GM21576 (cell line): ENCODE data around the gene MORN2.

ENCODE experiments used
- ATAC-seq: cut with Tn5 transposase; IDR thresholded peaks from one replicate; pipeline ENCODE4 v1.9.1; 2021; ENCODE audit warnings: mild to moderate bottlenecking, moderate library complexity; ENCODE audit not compliant: unreplicated experiment

The MORN2 gene

DNA sequence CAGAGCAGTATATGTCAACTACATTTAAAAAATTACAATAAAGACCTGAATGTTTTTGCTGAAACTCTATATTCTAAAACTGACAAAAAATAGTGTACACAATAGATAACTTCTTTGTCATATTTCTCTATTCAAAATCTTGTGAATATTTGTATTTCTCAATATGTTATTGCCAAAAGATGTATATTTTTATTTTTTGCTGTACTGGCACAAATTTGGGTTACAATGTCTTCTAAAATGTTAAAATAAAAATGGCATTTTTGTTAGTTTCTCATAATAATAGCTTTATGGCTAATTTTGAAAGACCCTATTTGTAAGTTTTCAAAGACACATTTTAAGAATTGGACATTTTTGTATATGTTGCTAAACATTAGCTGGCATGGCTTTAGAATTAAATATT lies 13.3 kb downstream of the MORN2 start:
- no peak for ATAC-seq

DNA sequence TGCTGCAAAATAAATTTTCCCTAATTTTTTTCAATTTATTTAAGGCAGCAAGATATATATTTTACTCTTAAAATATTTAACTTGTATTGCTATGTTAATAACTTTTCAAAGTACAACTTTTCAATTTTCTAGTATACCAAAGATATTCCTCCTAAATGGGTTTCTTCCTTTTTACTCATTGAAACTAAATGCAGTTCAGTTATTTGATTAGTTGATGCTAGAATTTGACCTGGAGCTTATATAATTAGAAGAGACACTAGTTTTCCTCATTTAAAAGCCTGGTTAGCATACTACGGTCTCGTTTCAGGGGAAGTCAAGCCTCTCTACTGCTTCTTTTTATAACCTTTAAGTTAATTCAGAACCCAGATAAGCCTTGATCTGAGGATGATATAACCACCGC lies 13.8 kb downstream of the MORN2 start, which contains the start of gene ARHGEF33:
Gene ARHGEF33, plus strand, starts transcription at position 301 of the 400 bp plus-strand sequence. CDS start 29,573 bp downstream, outside the sequence.
- no peak for ATAC-seq

DNA sequence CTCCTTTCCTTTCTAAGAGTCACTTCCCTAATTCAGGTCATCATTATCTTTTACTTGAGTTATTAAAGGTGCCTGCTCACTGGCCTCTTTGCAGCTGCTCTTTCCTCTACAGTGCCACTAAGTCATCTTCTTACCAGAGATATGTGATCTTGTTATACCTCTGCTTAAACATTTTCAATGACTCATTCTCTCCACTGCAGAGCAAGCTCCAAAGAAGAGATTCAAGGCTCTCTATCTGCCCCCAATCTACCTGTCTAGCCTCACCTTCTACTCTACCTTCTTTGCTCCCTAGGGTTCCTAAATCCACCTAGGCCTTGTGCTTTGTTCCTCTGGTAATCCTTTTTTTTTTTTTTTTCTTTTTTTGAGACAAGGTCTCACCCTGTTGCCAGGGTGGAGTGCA lies 17.0 kb downstream of the MORN2 start:
- no peak for ATAC-seq

DNA sequence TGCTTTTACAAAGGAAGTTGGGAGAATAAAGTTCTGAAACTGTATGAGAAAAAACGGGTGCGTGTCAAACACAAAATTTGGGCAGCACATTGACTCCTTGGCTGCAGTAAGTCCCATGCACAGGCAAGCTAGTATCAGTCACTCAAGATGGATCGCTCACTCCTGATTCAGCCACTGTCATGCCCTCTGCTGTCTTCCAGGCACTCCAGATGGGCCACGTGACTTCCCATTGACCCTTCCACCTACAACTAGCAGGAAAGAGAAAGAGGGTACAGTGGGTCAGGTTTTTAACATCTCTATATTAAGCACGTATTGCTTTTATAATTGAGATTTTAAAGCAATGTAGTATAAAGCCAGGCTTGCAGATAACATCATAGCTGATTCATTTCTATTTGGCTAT lies 22.5 kb downstream of the MORN2 start:
- no peak for ATAC-seq

DNA sequence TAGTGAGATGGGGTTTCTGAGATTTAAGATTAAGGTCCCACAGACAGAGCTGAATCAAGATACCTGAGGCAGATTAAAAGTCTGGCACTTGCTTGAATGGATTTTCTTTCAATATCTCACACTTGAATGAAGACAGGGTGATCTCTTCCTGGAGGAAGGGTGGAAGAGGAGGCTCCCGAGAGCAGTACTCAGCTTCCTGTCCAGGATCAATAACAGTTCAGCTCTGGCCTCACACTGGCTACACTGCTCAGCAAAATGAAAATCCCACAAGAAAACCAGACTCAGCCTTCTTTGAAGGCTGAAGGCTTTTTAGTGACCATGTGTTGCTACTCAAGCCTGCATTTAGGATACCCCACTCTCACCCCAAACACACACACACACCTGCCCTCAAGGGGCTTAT lies 24.9 kb downstream of the MORN2 start:
- ATAC-seq: no peak

DNA sequence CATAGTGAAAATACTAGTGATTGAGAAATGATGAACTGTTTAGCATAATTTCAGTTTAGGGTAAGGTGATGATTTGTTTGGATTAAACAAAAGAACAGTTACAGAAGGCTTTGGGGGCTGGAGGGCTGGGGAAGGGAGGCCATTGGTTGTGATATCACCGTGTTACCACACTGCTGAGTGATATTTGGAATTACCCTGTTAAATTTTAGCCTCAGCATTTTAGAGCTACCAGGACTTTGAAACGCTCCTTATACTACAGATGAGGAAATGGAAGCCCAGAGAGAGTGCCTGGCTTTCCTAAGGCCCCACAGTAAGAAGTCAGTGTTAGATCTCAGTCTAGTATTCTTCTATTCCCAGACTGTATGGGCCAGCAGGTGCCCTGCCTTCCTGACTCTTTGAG lies 29.5 kb downstream of the MORN2 start:
- ATAC-seq: no peak

DNA sequence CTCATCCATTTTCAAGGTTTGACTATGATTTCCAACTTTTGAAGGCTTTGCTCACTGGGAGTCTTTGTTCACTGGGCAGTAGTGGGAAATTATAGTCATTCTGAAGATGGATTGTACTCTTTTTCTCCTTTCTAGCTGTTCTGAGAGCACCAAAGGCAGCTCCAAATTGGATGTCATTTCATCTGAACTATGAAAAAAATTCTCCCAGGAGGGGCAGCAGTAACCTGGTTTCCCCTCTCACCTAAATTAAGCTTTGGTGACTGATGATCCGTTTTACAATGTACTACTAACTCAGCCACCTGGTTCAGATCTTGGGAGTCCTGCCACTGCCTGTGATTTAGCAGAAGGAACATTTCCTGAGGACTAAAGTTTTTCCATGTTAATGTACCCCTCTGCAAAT lies 31.5 kb downstream of the MORN2 start:
- ATAC-seq: no peak

DNA sequence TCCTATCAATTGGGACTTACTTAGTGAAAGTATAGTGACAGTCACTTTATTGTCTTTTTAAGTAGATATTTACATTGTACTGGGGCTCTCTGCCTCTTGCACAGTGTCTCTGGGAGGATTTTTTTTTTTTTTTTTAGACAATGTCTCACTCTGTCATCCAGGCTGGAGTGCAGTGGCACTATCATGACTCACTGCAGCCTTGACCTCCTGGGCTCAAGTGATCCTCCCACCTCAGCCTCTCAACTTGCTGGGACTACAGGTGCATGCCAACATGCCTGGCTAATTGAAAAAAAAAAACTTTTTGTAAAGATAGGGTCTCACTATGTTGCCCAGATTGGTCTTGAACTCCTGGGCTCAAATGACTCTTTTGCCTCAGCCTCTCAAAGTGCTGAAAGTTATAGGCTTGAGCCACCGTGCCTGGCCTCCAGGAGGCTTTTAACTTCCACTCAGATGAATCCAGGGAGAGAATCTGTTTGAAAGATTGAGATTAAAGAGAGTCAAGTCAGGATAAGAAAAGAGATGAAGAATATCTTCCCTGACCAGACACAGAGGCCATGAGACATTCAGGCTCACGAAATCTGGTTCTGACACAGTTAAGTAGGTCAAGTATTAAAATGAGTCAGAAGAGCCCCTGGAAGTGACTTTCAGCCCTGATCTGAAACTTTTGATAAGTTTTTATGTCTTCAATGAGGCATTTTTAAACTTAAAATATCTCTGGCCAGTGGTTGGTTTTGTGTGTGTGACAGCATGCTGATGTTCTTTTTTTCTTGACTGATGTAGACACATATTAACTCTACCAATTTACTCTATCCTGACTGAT lies 32.2 kb downstream of the MORN2 start:
- peak; percentile 86 for ATAC-seq

DNA sequence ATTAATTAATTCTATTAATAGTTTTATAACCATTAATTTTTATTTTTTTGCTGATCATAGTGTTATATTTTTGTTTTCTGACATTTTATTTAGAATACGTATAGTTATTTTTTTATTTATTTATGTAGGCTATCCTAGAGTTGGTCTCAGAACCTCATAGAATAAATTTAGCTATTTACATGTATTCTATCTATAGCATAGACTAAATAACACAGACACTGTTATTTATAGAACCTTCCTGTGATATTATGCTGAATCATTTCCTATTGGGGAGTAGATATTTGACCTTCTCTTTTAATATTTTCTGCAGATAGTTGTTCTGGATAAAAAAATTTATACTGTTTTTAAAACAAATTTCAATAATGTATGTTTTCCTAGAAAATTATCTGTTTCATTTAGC lies 34.1 kb downstream of the MORN2 start:
- no peak for ATAC-seq

DNA sequence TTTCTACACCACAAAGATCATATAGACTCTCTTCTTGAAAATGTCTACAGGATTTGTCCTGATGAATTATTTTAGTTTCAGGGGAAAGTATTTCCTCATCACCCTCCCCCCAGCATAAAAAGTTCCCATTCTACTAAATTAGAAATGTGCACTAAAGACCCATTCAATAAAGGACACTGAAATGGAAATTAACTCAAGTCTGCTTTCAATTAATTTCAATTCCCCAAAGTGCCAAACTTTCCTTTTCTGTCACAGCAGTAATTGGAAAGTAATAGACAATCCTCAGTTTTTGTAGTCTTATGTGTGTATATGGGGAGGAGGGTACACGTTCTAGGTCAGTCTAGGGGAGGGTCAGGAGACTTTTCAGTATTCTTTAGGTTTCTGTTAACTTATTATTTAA lies 35.4 kb downstream of the MORN2 start:
- no peak for ATAC-seq

DNA sequence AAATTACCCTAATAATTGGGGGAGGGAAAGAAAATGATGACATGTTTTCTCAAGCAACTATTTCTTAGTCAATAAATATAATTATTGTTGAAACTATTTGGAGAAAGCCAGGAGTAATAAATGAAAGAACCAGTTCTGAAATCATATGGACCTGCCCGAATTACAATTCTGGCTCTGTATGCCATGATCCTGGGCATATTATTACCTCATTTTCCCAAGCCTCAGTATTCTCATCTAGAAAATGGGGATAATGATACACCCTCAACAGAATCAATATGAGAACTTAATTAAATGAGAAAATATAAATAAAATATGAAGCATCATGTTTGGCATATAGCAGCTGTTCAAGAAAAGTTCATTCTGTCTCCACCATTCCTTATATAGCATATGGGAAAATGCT lies 36.8 kb downstream of the MORN2 start:
- no peak for ATAC-seq

DNA sequence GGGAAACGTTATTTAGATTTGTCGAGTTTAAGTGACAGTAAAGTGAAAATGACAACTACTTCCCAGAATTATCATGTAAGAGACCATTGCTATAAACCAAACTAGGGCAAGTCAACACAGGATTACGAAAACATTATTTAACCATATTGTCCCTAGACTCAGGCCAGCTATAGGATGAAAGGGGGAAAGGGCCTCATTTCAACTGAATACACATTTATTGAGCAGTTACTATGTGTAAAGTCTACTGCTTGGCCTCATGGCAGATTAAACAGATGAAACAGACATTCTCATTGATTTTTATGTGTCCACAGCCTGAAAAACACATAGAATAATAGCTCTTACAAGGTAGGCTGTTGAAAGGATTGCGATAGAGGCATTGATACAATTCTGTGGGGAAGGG lies 46.6 kb downstream of the MORN2 start:
- no peak for ATAC-seq

DNA sequence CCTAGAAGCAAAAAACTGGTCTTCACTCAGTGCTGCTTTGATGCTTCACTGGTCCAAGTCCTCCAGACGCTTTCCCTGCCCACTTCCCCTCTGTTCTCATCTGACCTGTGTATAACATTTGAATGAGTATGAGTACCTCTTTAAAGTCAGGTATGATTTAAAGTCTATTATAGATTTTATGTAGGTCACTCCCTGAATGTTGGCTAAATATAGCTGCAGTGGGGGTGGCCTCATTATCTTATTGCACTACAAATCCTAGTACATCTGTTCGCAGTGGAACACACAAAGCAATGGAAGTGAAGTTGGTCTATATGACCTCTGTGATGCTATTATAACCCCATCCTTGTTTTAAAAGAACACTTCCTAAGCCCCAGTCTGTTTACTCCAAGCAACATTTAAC lies 47.1 kb downstream of the MORN2 start:
- no peak for ATAC-seq

DNA sequence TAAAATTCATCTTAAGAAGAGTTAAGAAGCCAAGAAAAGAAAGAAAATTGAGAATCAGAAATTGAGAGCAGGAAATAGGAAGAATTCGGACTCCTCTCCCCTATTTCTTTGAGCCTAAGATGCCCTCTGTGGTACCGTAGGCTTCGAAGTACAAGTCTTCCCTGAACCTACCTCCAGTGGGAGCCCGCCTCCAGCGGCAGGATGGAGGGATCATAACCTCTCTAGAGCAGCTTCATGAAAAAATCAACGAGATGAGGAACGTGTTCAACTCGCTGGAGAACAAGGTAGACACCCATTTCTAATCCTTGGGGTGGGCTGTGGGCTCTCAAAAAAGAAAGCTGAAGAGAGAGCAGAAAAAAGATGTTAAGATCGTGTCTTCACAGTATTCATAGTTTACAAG lies 50.2 kb downstream of the MORN2 start:
- no peak for ATAC-seq

DNA sequence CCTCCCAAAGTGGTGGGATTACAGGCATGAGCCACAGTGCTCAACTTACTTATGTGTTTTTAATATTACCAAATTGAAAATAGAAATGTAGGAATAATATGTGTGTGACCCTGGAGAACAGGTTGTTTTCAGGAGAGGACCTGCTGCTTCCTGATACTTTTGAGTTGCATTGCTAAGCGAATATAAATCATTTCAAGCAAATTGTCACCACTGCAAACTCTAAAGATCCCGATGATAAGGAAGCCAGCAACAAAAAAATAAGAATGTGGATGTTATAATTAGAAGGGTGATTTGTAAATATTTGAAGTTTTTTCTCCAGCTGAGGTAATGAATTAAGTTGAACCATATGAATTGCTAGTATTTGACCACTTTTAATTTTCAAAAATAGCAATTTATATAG lies 54.8 kb downstream of the MORN2 start:
- ATAC-seq: no peak
